Peyer's patch (tissue), 4 donors: ENCODE results near the gene ANO2. TPM values are rescaled to one million over a fixed set of nuclear protein-coding genes. Genes with fewer than 3 reads are reported as not detected.

Source experiments
- DNase-seq, 3 donors: peaks; one replicate each; pipeline ENCODE4 v3.0.0-alpha.2; 2017 to 2019
- H3K27ac ChIP-seq, 4 donors: fragments of 200-600 bp; sonication (generic); one replicate each; pipeline ENCODE4 v1.5.1; 2016 to 2019
- H3K27me3 ChIP-seq, 2 donors: fragments of 200-600 bp; sonication (generic); one replicate each; pipeline ENCODE4 v1.5.1; 2019
- H3K36me3 ChIP-seq, 3 donors: fragments of 200-600 bp; sonication (generic); one replicate each; pipeline ENCODE4 v1.5.1; 2016 to 2019
- H3K4me1 ChIP-seq, 4 donors: fragments of 200-600 bp; sonication (generic); one replicate each; pipeline ENCODE4 v1.5.1; 2016 to 2019
- H3K4me3 ChIP-seq, 4 donors: fragments of 200-600 bp; sonication (generic); 1 replicate in 3 of 4; 2 replicates in 1 of 4; pipeline ENCODE4 v1.5.1; 2016 to 2019; ENCODE audit warnings: mild to moderate bottlenecking in 1 of 4
- H3K9me3 ChIP-seq, 4 donors: fragments of 200-600 bp; sonication (generic); one replicate each; pipeline ENCODE4 v1.5.1; 2016 to 2019; ENCODE audit warnings: mild to moderate bottlenecking in 1 of 4
- CTCF ChIP-seq, 6 experiments: fragments of 450-650 bp in 4 of 6; fragments of 200-600 bp in 2 of 6; sonication (generic) in 1 of 6; IDR thresholded peaks; one replicate each; pipeline ENCODE4 v1.5.1; 2017 to 2019; ENCODE audit warnings: antibody characterized with exemption in 6 of 6, mild to moderate bottlenecking in 3 of 6, moderate library complexity in 1 of 6
- POLR2A ChIP-seq, 2 donors: fragments of 450-650 bp; IDR thresholded peaks; one replicate each; pipeline ENCODE4 v1.5.1; 2017; ENCODE audit warnings: antibody characterized with exemption in 2 of 2, mild to moderate bottlenecking in 2 of 2, moderate library complexity in 2 of 2
- total RNA-seq, 4 donors: library from RNA; depleted of rRNA; stranded (reverse); fragments of >200 nt; gene quantifications; one replicate each; pipeline ENCODE4 v1.1.0, GENCODE V29; 2016

ANO2 gene
- total RNA-seq, 4 donors from 2014 or later = 0.53 to 23.9 (median 5.8) TPM

- Histone ChIP-seq H3K9me3 (no peaks in the 10 kb centered on the region), H3K4me3 (no peak overlapping the region), H3K27ac (no peak overlapping the region), H3K4me1 (no peaks in the 10 kb centered on the region), H3K36me3 (no peaks in the 10 kb centered on the region), H3K27me3 (no peaks in the 10 kb centered on the region)
- TF ChIP-seq POLR2A (IDR thresholded peaks at IDR 0.05) = no peak
- TF ChIP-seq CTCF (IDR thresholded peaks at IDR 0.05) = no peak
- no peak for DNase-seq
These were observed 159.5 kb downstream of the ANO2 start for GRCh38 chr12:5785601-5786000.

- Histone ChIP-seq H3K4me3 (no peak overlapping the region), H3K36me3 (no peaks in the 10 kb centered on the region), H3K9me3 (no peaks in the 10 kb centered on the region), H3K4me1 (no peaks in the 10 kb centered on the region), H3K27ac (no peak overlapping the region), H3K27me3 (no peaks in the 10 kb centered on the region)
- TF ChIP-seq POLR2A (IDR thresholded peaks at IDR 0.05) (no peak), CTCF (IDR thresholded peaks at IDR 0.05) (no peak)
- no peak for DNase-seq
These were observed 160.5 kb downstream of the ANO2 start for GRCh38 chr12:5784462-5785130.

- no peaks in the 10 kb centered on the region for H3K9me3 ChIP-seq
- no peaks in the 10 kb centered on the region for H3K36me3 ChIP-seq
- no peak overlapping the region for H3K27ac ChIP-seq
- H3K27me3 ChIP-seq = no peaks in the 10 kb centered on the region
- no peak overlapping the region for H3K4me3 ChIP-seq
- DNase-seq = no peak
- no peaks in the 10 kb centered on the region for H3K4me1 ChIP-seq
- TF ChIP-seq POLR2A (IDR thresholded peaks at IDR 0.05) (no peak), CTCF (IDR thresholded peaks at IDR 0.05) (no peak)
These were observed 161.7 kb downstream of the ANO2 start for GRCh38 chr12:5783289-5783920.

- H3K27me3 ChIP-seq = no peaks in the 10 kb centered on the region
- no peaks in the 10 kb centered on the region for H3K36me3 ChIP-seq
- no peak overlapping the region for H3K4me3 ChIP-seq
- DNase-seq = no peak
- no peak for TF ChIP-seq CTCF (IDR thresholded peaks at IDR 0.05)
- no peak for TF ChIP-seq POLR2A (IDR thresholded peaks at IDR 0.05)
- no peaks in the 10 kb centered on the region for H3K4me1 ChIP-seq
- no peak overlapping the region for H3K27ac ChIP-seq
- no peaks in the 10 kb centered on the region for H3K9me3 ChIP-seq
These were observed 164.5 kb downstream of the ANO2 start for GRCh38 chr12:5780536-5780935.

DNA sequence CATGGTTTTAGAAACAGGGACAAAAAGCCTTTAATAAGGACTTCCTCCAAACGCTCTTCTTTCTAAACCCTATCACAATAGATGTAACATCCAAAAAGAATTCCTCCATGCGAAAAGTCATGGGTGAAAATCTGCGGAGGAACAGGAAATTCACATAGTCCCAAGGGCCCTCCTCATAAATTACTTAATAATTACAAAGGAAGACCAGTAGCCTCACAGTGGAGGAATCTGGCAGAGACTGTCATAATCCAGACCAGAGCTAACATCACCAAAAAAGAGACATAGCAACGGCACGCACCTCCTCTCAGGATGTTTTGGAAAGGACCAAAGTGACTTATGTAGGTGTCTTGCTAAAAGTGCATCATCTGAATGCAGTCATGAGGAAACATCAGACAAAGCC, 165.7 kb downstream of the ANO2 start:
- H3K4me1 ChIP-seq = no peaks in the 10 kb centered on the region
- H3K4me3 ChIP-seq = no peak overlapping the region
- DNase-seq = no peak
- no peak overlapping the region for H3K27ac ChIP-seq
- TF ChIP-seq CTCF (IDR thresholded peaks at IDR 0.05) (no peak), POLR2A (IDR thresholded peaks at IDR 0.05) (no peak)
- no peaks in the 10 kb centered on the region for H3K36me3 ChIP-seq
- no peaks in the 10 kb centered on the region for H3K27me3 ChIP-seq
- no peaks in the 10 kb centered on the region for H3K9me3 ChIP-seq
